ENCODE data around the gene KCNMA1. TPM values are rescaled to one million over a fixed set of nuclear protein-coding genes. Genes with fewer than 3 reads are reported as not detected.

KCNMA1 gene
- total RNA-seq, 2 donors from 2014 or later = 49.9 to 76.2 TPM

GRCh38 chr10:77052593-77052992 is 585.0 kb downstream of the KCNMA1 start:
- intact Hi-C loops (cut with DNase I, micrococcal nuclease) = no loop called here
- no peak for ATAC-seq
- DNase-seq = no peak

GRCh38 chr10:77051837-77052236 is 585.8 kb downstream of the KCNMA1 start:
- intact Hi-C loops (cut with DNase I, micrococcal nuclease) = no loop called here
- ATAC-seq = no peak
- DNase-seq = no peak

GRCh38 chr10:77049896-77050295 is 587.7 kb downstream of the KCNMA1 start:
- no peak for DNase-seq
- no peak for ATAC-seq
- intact Hi-C loops (cut with DNase I, micrococcal nuclease) = no loop called here

GRCh38 chr10:77049146-77049545 is 588.5 kb downstream of the KCNMA1 start:
- intact Hi-C loops (cut with DNase I, micrococcal nuclease) = no loop called here
- ATAC-seq (no peak), DNase-seq (no peak)

- intact Hi-C loops (cut with DNase I, micrococcal nuclease) = no loop called here
- ATAC-seq = no peak
Measured at GRCh38 chr10:77045085-77045484, 592.5 kb downstream of the KCNMA1 start.

GRCh38 chr10:77043420-77043763 is 594.2 kb downstream of the KCNMA1 start:
- ATAC-seq = no peak
- intact Hi-C loops (cut with DNase I, micrococcal nuclease) = no loop called here
- no peak for DNase-seq

More at GRCh38 chr10:77045085-77045484, 592.5 kb downstream of the KCNMA1 start:
- DNase-seq = no peak

- ATAC-seq (no peak), DNase-seq (no peak)
- intact Hi-C loops (cut with DNase I, micrococcal nuclease) = no loop called here
Measured at GRCh38 chr10:77042706-77043419, 594.7 kb downstream of the KCNMA1 start.

GRCh38 chr10:77041636-77042258 is 595.9 kb downstream of the KCNMA1 start:
- ATAC-seq = no peak
- DNase-seq = no peak
- intact Hi-C loops (cut with DNase I, micrococcal nuclease) = no loop called here

GRCh38 chr10:77038407-77038806 is 599.2 kb downstream of the KCNMA1 start:
- ATAC-seq (no peak), DNase-seq (no peak)
- intact Hi-C loops (cut with DNase I, micrococcal nuclease) = no loop called here

GRCh38 chr10:77037735-77038403 is 599.7 kb downstream of the KCNMA1 start:
- DNase-seq (no peak), ATAC-seq (no peak)
- intact Hi-C loops (cut with DNase I, micrococcal nuclease) = no loop called here

- DNase-seq (no peak), ATAC-seq (no peak)
- intact Hi-C loops (cut with DNase I, micrococcal nuclease) = no loop called here
Measured at GRCh38 chr10:77036993-77037734, 600.4 kb downstream of the KCNMA1 start.

GRCh38 chr10:77036276-77036675 is 601.3 kb downstream of the KCNMA1 start:
- ATAC-seq (no peak), DNase-seq (no peak)
- intact Hi-C loops (cut with DNase I, micrococcal nuclease) = no loop called here

GRCh38 chr10:77034795-77035194 is 602.8 kb downstream of the KCNMA1 start:
- intact Hi-C loops (cut with DNase I, micrococcal nuclease) = no loop called here
- DNase-seq = no peak
- ATAC-seq = no peak

- no peak for ATAC-seq
- intact Hi-C loops (cut with DNase I, micrococcal nuclease) = no loop called here
- no peak for DNase-seq
Measured at GRCh38 chr10:77034240-77034639, 603.4 kb downstream of the KCNMA1 start.

- DNase-seq (no peak), ATAC-seq (no peak)
- intact Hi-C loops (cut with DNase I, micrococcal nuclease) = no loop called here
Measured at GRCh38 chr10:77032188-77032570, 605.4 kb downstream of the KCNMA1 start.

- no peak for DNase-seq
- intact Hi-C loops (cut with DNase I, micrococcal nuclease) = no loop called here
- ATAC-seq = no peak
Measured at GRCh38 chr10:77031531-77032187, 605.9 kb downstream of the KCNMA1 start.

GRCh38 chr10:77030974-77031373 is 606.6 kb downstream of the KCNMA1 start:
- no peak for DNase-seq
- ATAC-seq = no peak
- intact Hi-C loops (cut with DNase I, micrococcal nuclease) = no loop called here

- intact Hi-C loops (cut with DNase I, micrococcal nuclease) = no loop called here
- DNase-seq (no peak), ATAC-seq (no peak)
Measured at GRCh38 chr10:77029777-77030717, 607.6 kb downstream of the KCNMA1 start.
